ENCODE measurements around the gene EXOSC5.
"Not testable (repeated sequence)": the region's sequence is repeated elsewhere in the genome, so short reads cannot be mapped to it uniquely, and the experiment has no call there.

Gene EXOSC5
- 22.1 to 44.0 reads per million in 2 experiments for total RNA-seq

DNA sequence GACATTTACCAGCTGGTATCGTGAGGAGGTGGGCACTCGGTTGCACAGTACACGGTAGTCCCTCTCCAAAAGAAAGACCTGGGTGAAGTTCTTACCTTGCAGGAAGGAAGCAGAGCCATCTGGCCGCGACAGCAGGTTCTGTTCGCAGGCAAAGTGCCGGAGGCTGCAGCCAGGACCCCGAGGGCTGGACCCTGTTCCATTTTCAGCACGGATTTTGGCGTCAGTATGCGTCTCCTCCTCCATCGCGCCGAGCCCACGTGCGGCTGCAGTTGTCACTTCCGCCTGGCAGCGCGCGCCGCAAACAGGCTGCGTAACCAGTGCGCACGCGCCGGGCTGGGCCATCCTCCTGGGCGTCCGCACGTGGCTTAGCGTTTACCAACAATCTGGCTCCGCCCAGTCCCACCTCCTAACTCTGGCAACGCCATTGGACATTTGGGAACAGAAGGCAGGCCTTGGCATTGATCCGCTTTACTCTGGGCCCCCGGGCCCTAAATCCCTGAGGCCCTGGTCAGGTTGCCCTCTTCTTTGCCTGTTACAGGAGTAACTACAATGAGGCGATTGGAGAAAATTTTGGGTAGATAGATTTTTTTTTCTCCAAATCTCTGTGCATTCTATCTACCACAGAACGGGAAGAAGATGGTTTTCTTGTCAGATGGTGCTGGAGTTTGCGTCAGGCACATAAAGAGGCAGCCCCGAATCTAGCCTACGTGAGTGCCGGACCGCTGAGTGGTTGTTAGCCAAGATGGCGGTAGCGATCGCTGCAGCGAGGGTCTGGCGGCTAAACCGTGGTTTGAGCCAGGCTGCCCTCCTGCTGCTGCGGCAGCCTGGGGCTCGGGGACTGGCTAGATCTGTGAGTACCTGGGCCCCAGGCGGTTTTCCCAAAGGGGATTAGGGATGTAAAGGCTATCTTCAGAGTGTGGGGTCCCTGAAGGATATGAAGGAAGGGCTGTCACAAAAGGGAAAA, at the start of gene EXOSC5, which contains the start of gene BCKDHA:
Gene EXOSC5 (minus strand): TSS at position 274 of the 964 bp plus-strand sequence. CDS start 31 bp downstream, at position 243.
Gene BCKDHA (plus strand): TSS at position 733 of the 964 bp plus-strand sequence. CDS start 10 bp downstream, at position 743.
- DNase-seq (ENCODE audit: low read depth) = peak; percentile 99

DNA sequence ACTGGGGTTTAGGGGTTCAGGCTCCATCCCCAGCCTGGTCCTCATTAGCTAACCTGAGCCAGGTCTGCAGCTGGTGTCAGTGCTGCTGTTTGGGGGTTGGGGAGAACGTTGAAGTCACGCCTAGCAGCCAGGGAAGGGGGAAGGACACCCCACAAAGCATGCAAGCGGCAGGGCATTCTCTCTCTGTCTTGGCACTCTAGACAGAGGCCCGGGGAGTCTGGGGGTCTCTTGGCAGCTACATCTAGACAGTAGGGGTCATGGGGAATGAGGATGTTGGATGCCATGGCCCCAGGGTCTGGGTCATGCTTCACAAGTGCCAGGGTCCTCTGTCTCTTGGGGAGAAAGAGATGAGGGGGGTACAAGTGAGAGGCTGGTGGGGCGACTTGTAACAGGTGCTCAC, 48.4 kb upstream of the EXOSC5 start:
- no peak for DNase-seq (ENCODE audit: low read depth)

DNA sequence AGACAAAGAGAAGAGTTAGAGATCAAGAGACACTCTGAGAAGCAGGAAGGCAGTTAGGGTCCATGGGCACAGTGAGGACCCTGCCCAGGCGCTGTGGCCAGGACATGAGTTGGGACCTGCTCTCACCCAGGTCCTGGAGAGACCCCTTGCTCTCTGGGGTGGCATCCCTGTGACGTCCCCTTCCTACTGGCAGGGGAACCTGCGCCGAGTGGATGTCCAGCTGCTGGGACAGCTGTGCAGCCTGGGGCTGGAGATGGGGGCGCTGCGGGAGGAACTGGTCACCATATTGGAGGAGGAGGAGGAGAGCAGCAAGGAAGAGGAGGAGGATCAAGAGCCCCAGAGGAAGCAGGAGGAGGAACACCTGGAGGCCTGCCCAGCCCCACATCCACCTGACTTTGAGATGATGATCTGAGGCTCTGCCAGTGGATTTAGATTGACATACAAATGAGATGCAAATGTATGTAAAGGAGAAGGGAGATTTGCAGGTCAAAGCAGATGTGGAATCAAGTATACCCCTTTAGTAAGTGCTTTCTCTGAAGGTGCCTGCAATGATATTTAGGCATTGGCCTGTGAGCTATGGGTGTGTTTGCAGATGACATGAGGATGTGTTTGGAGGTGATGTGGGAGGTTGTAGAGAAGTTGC, 46.8 kb upstream of the EXOSC5 start:
- no peak for DNase-seq (ENCODE audit: low read depth)

DNA sequence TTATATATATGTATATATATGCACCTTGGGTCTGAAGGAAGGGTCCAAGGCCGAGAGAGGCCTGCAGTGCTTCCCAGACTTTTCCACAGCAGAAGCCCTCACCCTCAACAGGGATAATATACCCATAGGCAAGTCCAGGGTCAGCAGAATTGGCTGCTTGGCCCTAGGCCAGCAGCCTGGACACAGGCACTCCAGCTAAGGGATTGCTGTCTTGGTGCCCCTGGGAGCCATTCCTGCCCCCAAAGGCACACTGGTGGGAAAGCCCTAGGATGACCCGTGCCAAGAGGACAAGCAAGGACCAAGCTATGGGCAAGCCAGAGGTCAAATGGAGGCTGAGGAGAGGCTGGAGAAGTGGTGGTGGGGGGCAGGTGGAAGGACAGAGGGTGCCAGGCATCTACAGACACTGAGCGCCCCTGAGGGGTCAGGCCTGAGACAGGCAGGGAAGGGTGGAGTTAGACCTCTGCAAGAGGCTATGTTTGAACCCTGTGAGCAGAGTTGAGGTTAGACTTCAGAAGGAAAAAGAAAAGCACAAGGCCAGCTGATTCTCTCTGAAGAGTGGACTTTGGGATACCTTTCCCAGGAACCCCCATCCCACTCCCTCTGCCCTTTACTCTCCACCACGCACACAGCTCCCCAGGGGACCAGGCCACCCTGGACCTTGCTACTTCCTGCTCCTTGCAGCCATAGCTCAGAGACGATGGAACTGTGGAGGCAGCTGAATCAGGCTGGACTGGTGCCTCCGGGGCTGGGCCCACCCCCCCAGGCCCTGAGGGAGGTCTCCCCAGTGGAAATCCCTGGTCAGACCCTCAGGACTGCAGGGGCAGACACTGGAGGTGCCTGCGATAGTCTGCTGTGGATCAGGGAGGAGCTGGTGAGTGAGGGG, 45.6 kb upstream of the EXOSC5 start, which contains the start of gene ERICH4:
Gene ERICH4 (plus strand): TSS at position 684 of the 883 bp plus-strand sequence. CDS start 14 bp downstream, at position 698.
- DNase-seq (ENCODE audit: low read depth) = no peak

DNA sequence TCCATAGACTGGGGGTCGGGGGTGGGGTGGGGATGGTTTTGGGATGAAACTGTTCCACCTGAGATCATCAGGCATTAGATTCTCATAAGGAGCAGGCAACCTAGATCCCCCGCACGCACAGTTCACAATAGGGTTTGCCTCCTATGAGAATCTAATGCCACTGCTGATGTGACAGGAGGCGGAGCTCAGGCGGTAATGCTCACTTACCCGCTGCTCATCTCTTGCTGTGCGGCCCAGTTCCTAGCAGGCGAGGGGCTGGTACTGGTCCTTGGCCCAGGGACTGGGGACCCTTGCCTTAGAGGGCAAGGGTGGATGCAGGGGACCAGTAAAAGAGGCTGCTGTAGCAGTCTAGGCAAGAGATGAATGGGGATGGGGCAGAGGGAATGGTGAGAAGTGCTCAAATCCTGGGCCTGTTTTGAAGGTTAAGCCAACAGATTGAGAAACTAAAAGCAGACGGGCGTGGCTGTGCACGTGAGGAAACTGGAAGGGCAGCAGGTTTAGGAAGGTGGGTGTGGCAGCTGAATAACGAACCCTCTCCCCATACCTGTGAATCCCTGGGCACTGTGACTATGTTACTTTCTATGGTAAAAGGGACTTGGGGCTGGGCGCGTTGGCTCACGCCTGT, 44.3 kb upstream of the EXOSC5 start:
- no peak for DNase-seq (ENCODE audit: low read depth)

DNA sequence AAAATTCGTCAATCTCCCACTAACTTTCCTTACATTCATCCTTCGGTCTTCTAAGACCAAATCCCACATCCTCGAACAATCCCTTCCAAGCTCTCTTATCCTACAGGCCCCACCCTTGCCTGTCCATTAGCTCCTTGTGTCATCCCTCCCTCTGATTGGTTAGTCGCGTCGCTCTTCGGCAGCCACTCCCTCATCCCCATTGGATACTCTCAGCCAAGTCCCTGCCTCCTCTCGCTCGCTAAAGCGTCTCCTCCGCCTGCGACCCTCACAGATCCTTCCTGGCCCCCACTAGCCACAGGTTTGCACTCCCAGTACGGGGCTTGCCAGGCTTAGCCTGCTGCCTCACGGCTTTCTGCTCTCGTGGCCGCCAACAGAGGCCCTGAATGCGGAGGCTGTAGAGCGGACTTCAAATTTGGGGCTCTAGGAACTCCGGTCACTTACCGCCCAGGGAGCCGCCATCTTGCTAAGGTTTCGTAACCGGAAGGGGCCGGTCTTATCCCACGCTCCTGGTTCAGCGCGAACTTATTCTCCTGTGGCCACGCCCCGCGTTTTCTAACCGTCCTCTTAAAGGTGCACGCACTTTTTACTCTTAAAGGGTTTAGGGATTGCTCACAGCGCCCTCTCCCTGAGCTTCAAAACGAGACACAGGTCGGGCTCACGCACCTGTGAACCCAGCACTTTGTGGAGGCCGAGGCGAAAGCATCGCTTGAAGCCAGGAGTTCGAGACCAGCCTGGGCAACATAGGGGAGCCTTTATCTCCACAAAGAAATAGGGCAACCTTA, 42.5 kb upstream of the EXOSC5 start, which contains the start of gene DMAC2:
Gene DMAC2 (minus strand): TSS at position 472 of the 782 bp plus-strand sequence. CDS start 13 bp downstream, at position 459.
- peak; percentile 91 for DNase-seq (ENCODE audit: low read depth)

DNA sequence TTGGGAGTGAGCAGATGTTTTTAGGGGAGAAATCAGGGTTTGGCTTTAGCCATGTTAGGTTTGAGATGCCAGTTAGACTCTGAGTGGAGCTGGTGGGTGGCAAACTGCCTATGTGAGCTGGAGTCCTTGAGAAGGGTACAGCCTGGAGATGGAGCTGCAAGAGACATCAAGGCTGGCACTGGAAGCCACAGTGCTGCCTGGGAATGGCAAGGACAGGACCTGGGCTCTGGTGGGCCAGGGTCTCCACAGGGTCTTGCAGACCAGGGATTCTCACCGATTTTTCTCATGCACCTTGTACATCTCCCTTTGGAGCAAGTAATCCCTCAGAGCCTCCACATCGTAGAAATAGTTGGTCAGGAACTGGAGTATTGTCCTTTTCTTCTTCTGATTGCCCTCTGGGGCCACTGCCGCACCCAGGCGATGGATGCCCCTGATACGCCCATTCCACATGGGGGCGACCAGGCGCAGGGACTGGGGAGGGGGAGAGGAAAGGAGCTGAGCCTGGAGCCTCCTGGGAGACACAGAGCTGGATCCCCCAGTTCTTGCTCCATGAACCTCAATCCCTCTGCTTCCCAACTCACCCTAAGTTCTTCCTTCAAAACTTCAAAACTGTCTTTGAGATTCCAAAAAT, 40.9 kb upstream of the EXOSC5 start:
- DNase-seq (ENCODE audit: low read depth) = no peak

DNA sequence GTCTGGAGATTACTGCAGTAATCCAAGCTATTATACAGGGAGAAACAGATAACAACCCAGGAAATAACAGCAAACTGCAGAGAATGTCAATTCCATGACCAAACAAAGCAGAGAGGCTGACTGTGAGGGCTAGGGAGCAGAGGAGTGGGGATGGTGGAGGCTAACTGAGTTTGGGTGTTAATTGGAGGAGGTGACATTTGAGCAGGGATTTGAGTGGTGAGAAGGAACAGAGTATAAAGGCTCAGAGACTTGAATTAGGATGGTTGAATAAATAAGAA, 39.5 kb upstream of the EXOSC5 start:
- DNase-seq (ENCODE audit: low read depth) = no peak

DNA sequence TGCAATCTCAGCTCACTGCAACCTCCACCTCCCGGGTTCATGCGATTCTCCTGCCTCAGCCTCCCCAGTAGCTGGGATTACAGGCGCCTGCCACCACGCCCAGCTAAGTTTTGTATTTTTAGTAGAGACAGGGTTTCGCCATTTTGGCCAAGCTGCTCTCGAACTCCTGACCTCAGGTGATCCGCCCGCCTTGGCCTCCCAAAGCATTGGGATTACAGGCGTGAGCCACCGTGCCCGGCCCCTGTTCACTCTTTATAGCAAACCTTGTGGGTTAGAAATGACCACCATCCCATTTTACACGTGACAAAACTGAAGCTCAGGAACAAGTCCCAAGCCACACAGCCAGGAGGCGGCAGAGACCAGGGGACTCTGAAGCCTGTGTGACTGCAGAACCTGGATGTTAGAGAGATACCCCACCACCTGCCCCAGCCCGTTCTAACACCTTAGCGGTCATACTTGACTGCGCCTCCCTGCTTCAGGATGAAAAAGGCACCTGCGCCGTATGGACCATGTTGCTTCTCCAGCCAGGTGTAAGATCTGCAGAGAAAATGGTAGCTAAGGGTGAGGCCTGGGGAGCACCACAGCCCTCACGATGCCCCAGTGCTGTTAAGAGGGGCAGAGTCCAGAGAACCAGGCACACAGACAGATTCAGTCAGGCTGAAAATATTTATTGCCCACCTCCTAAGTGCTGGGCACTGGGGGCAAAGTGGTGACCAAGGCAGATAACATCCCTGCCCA, 38.9 kb upstream of the EXOSC5 start:
- no peak for DNase-seq (ENCODE audit: low read depth)

DNA sequence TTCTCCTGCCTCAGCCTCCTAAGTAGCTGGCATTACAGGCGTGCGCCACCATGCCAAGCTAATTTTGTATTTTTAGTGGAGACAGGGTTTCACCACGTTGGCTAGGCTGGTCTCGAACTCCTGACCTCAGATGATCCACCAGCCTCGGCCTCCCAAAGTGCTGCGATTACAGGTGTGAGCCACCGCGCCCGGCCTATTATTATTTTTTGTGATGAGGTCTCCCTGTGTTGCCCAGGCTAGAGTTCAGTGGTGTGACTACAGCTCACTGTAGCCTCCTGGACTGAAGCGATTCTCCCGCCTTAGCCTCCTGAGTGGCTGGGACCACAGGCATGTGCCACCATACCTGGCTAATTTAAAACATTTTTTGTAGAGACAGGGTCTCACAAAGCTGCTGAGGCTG, 38.2 kb upstream of the EXOSC5 start:
- not testable (repeated sequence) for DNase-seq (ENCODE audit: low read depth)

DNA sequence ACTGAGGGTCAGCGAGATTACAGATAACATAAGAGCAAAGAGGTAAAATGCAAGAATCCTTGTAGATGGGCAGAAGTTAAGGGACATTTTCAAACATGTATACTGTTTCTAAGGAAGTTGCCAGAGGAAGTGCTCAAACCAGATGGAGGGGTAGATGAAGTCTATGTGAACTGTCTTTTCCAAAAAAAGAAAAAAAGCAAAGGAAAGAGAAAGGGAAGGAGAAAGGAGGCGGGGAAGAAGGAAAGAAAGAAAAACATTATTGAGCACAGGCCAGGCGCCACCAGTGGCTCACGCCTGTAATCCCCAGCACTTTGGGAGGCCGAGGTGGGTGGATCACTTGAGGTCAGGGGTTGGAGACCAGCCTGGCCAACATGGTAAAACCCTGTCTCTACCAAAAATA, 37.3 kb upstream of the EXOSC5 start:
- DNase-seq (ENCODE audit: low read depth) = no peak

DNA sequence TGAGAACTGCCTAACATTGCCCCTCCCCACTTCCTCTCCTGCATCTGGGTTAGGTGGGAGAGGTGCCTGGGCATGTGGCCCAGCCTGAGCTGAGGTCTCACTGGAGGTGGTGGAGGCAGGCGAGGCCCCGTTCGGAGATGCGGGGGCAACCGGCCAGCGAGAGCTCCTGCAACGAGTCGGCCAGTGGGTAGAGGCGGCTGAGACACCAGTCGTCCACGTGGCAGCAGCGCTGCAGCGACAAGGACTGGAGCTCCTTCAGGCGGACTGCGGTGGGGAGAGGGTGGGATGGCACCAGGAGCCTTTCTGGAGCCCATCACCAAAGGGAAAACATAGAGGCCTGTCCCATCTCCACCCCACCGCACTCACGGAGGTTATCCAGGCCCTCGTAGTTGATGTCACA, 36.0 kb upstream of the EXOSC5 start:
- DNase-seq (ENCODE audit: low read depth) = no peak

DNA sequence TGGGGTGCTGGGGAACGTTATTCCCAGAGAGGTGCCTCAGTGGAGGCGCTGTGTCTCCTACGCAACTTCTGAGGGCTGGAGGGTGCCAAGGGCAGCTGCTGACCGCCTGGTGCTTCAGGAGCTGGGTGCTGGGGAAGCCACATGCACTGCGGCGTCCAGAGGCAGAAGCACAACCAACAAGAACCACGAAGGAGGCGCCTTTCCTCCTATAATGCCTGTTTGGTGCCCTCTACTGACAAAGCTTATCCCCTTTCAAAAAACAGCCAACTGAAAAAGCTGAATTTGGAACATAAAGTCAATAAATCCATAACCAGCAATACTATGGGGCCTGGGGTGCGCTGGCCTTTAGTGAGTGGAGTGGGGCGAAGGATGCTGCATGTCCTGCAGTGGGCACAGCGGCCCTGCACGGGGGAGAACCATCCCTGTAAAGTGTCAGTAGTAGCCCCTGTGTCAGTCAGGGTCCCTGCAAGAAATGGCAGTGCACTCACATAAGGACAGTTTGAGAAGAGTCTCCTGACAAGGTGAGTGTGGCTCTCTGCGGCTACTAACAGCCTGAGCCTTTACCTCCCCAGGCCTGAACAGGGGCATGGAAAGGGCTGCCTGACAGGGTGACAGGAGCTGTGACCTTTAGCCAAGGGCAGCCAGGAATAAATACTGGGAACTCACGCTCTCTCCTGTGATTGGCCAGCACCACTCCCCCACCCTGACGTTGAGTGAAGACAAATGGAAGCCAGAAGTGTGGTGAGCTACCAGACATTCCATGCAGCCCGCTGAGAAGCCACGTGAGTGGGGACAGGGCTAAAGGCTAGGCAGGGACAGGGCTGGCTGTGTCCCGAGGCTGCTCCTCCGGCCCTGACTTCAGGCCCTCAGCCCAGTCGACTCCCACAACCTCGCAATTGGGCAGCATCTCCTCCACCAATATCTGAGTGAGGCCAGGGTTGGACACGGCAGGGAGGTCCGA, 34.5 kb upstream of the EXOSC5 start:
- DNase-seq (ENCODE audit: low read depth) = no peak

DNA sequence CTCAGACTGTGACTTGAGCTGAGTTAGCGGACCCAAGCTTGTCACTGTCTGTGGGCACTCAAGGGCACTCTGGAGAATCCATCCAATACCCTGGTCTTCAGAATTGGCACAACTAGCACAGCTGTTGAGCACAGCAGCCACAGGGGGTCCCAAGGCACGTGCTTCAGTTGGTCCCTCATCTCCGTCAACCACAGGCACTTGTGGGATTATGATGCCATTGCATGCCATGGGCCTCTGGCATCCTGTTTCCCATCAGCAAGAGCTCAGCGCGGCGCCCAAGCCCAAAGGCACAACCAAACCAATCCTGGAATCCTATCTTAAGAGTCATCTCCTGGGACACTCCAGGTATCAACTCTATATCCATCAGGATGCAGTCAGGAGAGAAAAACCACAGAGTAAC, 33.8 kb upstream of the EXOSC5 start:
- DNase-seq (ENCODE audit: low read depth) = no peak

DNA sequence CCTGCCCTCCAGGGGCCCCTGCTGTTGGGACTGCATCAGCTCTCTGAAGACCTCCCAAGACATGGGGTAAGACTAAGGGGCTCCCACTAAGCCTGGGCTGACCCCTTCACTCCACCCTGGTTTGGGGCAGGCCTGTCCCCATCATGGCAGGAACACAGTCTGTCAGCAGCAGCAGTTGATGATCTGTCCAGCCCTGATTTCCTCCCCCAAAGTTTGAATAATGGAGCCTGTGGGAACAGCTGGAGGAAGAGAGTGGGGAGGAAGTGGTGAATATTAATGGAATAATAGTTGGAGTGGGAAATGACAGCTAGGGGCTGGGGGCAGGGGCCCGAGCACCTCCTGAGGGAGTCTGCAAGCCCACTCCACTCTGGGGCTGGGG, 31.3 kb upstream of the EXOSC5 start:
- DNase-seq (ENCODE audit: low read depth) = no peak

DNA sequence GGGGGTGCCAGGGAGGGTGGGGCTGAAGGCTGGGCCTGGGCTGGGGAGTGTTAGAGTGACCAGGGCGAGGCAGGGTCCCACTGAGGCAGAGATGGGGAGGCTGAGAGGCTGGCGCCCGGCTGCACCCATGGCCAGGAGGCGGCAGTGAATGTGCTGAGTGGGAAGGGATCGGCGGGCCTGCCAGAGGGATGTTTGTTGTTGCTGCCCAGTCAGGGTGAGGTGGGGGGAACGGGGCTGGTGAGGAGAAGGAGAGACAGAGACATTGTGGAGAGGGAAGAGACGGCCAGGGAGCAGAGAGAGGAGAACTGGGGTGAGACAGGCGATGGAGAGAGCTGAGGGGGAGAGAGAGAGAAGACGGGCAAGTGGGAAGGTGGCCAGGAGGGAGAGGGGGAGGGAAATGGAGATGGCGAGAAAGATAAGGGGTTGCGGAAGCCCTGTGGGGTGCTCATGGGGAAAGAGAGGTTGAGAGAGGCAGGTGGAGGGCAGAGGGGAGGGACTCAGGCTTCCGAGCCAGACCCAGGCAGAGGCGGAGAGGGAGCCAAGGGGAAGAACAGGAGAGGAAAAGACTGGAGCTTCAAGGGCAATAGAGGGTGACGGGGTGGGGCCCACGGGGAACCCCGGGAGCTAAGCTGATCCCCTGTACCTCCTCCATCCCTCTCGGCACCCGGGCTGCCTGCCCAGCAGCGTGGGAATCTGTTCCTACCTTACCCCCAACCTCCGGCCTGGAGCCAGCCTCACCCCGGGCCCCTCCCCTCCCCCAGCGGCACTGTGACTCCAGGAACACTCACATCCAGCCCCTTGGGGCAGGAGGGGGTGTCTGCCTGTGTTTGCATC, 30.7 kb upstream of the EXOSC5 start:
- DNase-seq (ENCODE audit: low read depth) = no peak

DNA sequence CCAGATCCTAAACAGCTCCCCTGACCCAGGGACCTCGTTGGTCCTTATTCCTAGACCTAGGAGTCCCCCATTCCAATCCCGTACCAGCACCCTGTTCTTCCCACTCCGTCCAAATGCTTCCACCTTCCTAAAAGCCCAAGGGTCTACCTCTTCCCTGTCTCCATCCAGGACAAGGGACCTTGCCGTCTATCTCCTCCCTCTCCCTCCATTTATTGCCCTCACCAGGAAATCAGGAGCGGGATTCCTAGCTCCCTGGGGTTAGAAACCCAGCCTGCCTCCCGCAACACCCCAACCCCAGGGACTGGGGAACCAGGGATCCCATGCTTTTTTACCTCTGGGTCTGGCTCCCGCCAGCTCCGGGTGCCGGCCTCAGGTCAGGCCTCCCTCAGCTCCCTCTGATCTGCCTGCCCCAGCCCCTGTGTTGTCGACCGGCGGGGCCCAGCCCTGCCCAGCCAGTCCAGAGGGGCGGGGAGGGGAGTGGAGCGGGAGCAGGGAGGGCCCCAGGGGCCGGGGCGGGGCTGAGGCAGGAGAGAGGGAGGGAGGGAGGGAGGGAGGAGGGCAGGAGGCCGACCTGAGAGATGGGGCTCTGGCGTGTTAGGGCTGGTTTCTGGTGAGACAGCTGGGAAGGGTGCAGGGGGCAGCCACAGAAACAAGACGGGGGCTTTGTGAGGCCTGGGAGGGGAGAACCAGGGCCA, 29.9 kb upstream of the EXOSC5 start, which contains the start of gene B3GNT8:
Gene B3GNT8 (minus strand): TSS at position 423 of the 695 bp plus-strand sequence. CDS start 596 bp downstream, outside the sequence.
- DNase-seq (ENCODE audit: low read depth) = no peak

Measured in T follicular helper cell (primary cell).